Peyer's patch (tissue), 4 donors: ENCODE results near the gene ZNF546.

Experiments
- CTCF ChIP-seq, 6 experiments: fragments of 450-650 bp in 4 of 6; fragments of 200-600 bp in 2 of 6; sonication (generic) in 1 of 6; IDR thresholded peaks; one replicate each; pipeline ENCODE4 v1.5.1; 2017 to 2019; ENCODE audit warnings: antibody characterized with exemption in 6 of 6, mild to moderate bottlenecking in 3 of 6, moderate library complexity in 1 of 6
- POLR2A ChIP-seq, 2 donors: fragments of 450-650 bp; IDR thresholded peaks; one replicate each; pipeline ENCODE4 v1.5.1; 2017; ENCODE audit warnings: antibody characterized with exemption in 2 of 2, mild to moderate bottlenecking in 2 of 2, moderate library complexity in 2 of 2

- TF ChIP-seq CTCF (IDR thresholded peaks at IDR 0.05): no peak
- no peak for TF ChIP-seq POLR2A (IDR thresholded peaks at IDR 0.05)
These were observed 33.0 kb upstream of the ZNF546 start for GRCh38 chr19:39963898-39964297.
